Measurements from ENCODE around the gene SYT1.
A peak's percentile ranks its signal among the peaks of the same experiment; 100 is the strongest.

The SYT1 gene

GRCh38 chr12:79344855-79345847 is 480.6 kb downstream of the SYT1 start:
- peak; percentile 2 for DNase-seq (ENCODE audit: insufficient read length)
- no peak for TF ChIP-seq POLR2A (IDR thresholded peaks at IDR 0.05; ENCODE audit: low read depth, low read length)
- TF ChIP-seq POLR2AphosphoS5 (IDR thresholded peaks at IDR 0.05; ENCODE audit: low read depth, low read length) = no peak
- TF ChIP-seq TAF1 (IDR thresholded peaks at IDR 0.05; ENCODE audit: borderline replicate concordance, low read depth, low read length) = no peak
- no peak for FAIRE-seq

- FAIRE-seq = no peak
- no peak for TF ChIP-seq POLR2A (IDR thresholded peaks at IDR 0.05; ENCODE audit: low read depth, low read length)
- TF ChIP-seq POLR2AphosphoS5 (IDR thresholded peaks at IDR 0.05; ENCODE audit: low read depth, low read length) = no peak
- no peak for TF ChIP-seq TAF1 (IDR thresholded peaks at IDR 0.05; ENCODE audit: borderline replicate concordance, low read depth, low read length)
- DNase-seq (ENCODE audit: insufficient read length) = no peak
These were observed 483.3 kb downstream of the SYT1 start for GRCh38 chr12:79347866-79348265.

- no peak for FAIRE-seq
- no peak for DNase-seq (ENCODE audit: insufficient read length)
- no peak for TF ChIP-seq POLR2AphosphoS5 (IDR thresholded peaks at IDR 0.05; ENCODE audit: low read depth, low read length)
- no peak for TF ChIP-seq POLR2A (IDR thresholded peaks at IDR 0.05; ENCODE audit: low read depth, low read length)
- TF ChIP-seq TAF1 (IDR thresholded peaks at IDR 0.05; ENCODE audit: borderline replicate concordance, low read depth, low read length) = no peak
These were observed 486.7 kb downstream of the SYT1 start for GRCh38 chr12:79351251-79351650.

- TF ChIP-seq POLR2AphosphoS5 (IDR thresholded peaks at IDR 0.05; ENCODE audit: low read depth, low read length) = no peak
- TF ChIP-seq TAF1 (IDR thresholded peaks at IDR 0.05; ENCODE audit: borderline replicate concordance, low read depth, low read length) = no peak
- no peak for TF ChIP-seq POLR2A (IDR thresholded peaks at IDR 0.05; ENCODE audit: low read depth, low read length)
- DNase-seq (ENCODE audit: insufficient read length) (no peak), FAIRE-seq (no peak)
These were observed 491.6 kb downstream of the SYT1 start for GRCh38 chr12:79356216-79356615.

- FAIRE-seq (no peak), DNase-seq (ENCODE audit: insufficient read length) (no peak)
- TF ChIP-seq TAF1 (IDR thresholded peaks at IDR 0.05; ENCODE audit: borderline replicate concordance, low read depth, low read length) = no peak
- TF ChIP-seq POLR2AphosphoS5 (IDR thresholded peaks at IDR 0.05; ENCODE audit: low read depth, low read length) = no peak
- TF ChIP-seq POLR2A (IDR thresholded peaks at IDR 0.05; ENCODE audit: low read depth, low read length) = no peak
These were observed 492.5 kb downstream of the SYT1 start for GRCh38 chr12:79357048-79357447.

GRCh38 chr12:79358716-79359300 is 494.2 kb downstream of the SYT1 start:
- no peak for FAIRE-seq
- no peak for TF ChIP-seq POLR2AphosphoS5 (IDR thresholded peaks at IDR 0.05; ENCODE audit: low read depth, low read length)
- no peak for TF ChIP-seq TAF1 (IDR thresholded peaks at IDR 0.05; ENCODE audit: borderline replicate concordance, low read depth, low read length)
- no peak for TF ChIP-seq POLR2A (IDR thresholded peaks at IDR 0.05; ENCODE audit: low read depth, low read length)

GRCh38 chr12:79360286-79360685 is 495.7 kb downstream of the SYT1 start:
- FAIRE-seq (no peak), DNase-seq (ENCODE audit: insufficient read length) (no peak)
- no peak for TF ChIP-seq POLR2A (IDR thresholded peaks at IDR 0.05; ENCODE audit: low read depth, low read length)
- no peak for TF ChIP-seq TAF1 (IDR thresholded peaks at IDR 0.05; ENCODE audit: borderline replicate concordance, low read depth, low read length)
- no peak for TF ChIP-seq POLR2AphosphoS5 (IDR thresholded peaks at IDR 0.05; ENCODE audit: low read depth, low read length)

More at GRCh38 chr12:79358716-79359300, 494.2 kb downstream of the SYT1 start:
- DNase-seq (ENCODE audit: insufficient read length) = no peak

- no peak for TF ChIP-seq POLR2A (IDR thresholded peaks at IDR 0.05; ENCODE audit: low read depth, low read length)
- no peak for TF ChIP-seq POLR2AphosphoS5 (IDR thresholded peaks at IDR 0.05; ENCODE audit: low read depth, low read length)
- TF ChIP-seq TAF1 (IDR thresholded peaks at IDR 0.05; ENCODE audit: borderline replicate concordance, low read depth, low read length) = no peak
- FAIRE-seq (no peak), DNase-seq (ENCODE audit: insufficient read length) (no peak)
These were observed 496.4 kb downstream of the SYT1 start for GRCh38 chr12:79360936-79361335.

GRCh38 chr12:79364197-79364596 is 499.6 kb downstream of the SYT1 start:
- FAIRE-seq (no peak), DNase-seq (ENCODE audit: insufficient read length) (no peak)
- no peak for TF ChIP-seq TAF1 (IDR thresholded peaks at IDR 0.05; ENCODE audit: borderline replicate concordance, low read depth, low read length)
- TF ChIP-seq POLR2AphosphoS5 (IDR thresholded peaks at IDR 0.05; ENCODE audit: low read depth, low read length) = no peak
- TF ChIP-seq POLR2A (IDR thresholded peaks at IDR 0.05; ENCODE audit: low read depth, low read length) = no peak

GRCh38 chr12:79366374-79366773 is 501.8 kb downstream of the SYT1 start:
- TF ChIP-seq POLR2A (IDR thresholded peaks at IDR 0.05; ENCODE audit: low read depth, low read length) (no peak), POLR2AphosphoS5 (IDR thresholded peaks at IDR 0.05; ENCODE audit: low read depth, low read length) (no peak), TAF1 (IDR thresholded peaks at IDR 0.05; ENCODE audit: borderline replicate concordance, low read depth, low read length) (no peak)
- DNase-seq (ENCODE audit: insufficient read length) (no peak), FAIRE-seq (no peak)

- DNase-seq (ENCODE audit: insufficient read length) (no peak), FAIRE-seq (no peak)
- TF ChIP-seq POLR2A (IDR thresholded peaks at IDR 0.05; ENCODE audit: low read depth, low read length) (no peak), POLR2AphosphoS5 (IDR thresholded peaks at IDR 0.05; ENCODE audit: low read depth, low read length) (no peak), TAF1 (IDR thresholded peaks at IDR 0.05; ENCODE audit: borderline replicate concordance, low read depth, low read length) (no peak)
These were observed 502.5 kb downstream of the SYT1 start for GRCh38 chr12:79367032-79367589.

All from GM12892 (cell line).